AG09309 (cell line): Measurements from ENCODE around the gene FTCDNL1.

ENCODE experiments used
- DNase-seq: peaks from one replicate; pipeline ENCODE4 v3.0.0-alpha.2; 2010; ENCODE audit warnings: low read depth
- H3K4me3 ChIP-seq: 2 replicates; pipeline ENCODE4 v1.5.1; 2011; ENCODE audit warnings: mild to moderate bottlenecking, low read depth, low read length, moderate library complexity; ENCODE audit not compliant: control insufficient read depth
- TF ChIP-seq, protein P1 (sequence below): IDR thresholded peaks from 2 replicates; pipeline ENCODE4 v1.5.1; 2011; ENCODE audit warnings: mild to moderate bottlenecking, low read depth, low read length, inconsistent platforms; ENCODE audit not compliant: insufficient read depth, control insufficient read depth; ENCODE audit errors: missing control alignments

FTCDNL1 gene

DNA sequence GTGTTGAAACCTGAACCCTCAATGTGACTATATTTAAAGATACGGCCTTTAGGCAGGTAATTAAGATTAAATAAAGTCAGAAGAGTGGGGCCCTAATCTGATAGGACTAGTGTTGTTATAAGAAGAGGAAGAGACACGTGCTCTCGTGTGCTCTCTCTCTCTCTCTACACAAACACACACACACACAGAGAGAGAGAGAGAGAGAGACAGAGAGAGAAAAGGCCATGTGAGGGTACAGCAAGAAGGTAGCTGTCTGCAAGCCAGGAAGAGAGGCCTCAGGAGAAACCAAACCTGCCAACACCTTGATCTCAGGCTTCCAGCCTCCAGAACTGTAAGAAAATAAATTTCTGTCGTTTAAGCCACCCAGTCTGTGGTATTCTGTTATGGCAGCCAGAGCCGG, 106.7 kb downstream of the FTCDNL1 start:
- TF ChIP-seq, protein P1, sequence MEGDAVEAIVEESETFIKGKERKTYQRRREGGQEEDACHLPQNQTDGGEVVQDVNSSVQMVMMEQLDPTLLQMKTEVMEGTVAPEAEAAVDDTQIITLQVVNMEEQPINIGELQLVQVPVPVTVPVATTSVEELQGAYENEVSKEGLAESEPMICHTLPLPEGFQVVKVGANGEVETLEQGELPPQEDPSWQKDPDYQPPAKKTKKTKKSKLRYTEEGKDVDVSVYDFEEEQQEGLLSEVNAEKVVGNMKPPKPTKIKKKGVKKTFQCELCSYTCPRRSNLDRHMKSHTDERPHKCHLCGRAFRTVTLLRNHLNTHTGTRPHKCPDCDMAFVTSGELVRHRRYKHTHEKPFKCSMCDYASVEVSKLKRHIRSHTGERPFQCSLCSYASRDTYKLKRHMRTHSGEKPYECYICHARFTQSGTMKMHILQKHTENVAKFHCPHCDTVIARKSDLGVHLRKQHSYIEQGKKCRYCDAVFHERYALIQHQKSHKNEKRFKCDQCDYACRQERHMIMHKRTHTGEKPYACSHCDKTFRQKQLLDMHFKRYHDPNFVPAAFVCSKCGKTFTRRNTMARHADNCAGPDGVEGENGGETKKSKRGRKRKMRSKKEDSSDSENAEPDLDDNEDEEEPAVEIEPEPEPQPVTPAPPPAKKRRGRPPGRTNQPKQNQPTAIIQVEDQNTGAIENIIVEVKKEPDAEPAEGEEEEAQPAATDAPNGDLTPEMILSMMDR = no peak
- no peak for DNase-seq
- no peak overlapping the region for H3K4me3 ChIP-seq

DNA sequence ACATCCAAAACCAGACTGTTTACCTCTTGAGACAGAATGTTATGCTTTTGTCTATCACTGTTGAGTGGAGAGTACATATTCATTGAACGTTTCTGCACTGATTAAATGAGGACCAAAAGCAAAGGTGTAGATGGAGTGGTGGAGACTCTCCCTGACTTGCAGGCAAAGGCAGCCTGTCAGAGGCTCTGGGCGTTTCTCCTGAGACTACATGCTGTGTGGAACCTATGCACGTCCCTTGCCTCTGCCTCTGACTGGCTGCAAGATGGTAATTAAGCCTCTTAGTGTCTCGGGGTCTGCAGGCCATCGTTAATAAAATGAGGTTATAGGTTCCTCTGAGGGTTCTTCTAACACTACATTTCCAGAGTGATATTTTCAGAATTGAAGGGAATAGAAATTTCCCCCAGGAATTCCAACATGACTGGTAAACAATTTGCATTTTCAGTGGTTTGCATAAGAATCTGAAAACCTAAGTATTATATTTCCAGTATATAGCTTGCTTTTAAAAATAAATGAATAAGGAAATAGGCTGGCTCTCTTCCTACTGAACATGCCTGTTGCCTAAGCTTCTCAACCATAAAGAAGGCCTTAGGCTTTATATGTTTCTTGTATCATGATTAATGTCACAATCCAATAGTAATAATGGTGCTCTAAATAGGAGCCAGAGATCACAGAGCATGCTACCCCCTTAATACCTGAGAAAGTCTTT, 107.4 kb downstream of the FTCDNL1 start:
- no peak overlapping the region for H3K4me3 ChIP-seq
- DNase-seq = no peak
- TF ChIP-seq, protein P1 = no peak

DNA sequence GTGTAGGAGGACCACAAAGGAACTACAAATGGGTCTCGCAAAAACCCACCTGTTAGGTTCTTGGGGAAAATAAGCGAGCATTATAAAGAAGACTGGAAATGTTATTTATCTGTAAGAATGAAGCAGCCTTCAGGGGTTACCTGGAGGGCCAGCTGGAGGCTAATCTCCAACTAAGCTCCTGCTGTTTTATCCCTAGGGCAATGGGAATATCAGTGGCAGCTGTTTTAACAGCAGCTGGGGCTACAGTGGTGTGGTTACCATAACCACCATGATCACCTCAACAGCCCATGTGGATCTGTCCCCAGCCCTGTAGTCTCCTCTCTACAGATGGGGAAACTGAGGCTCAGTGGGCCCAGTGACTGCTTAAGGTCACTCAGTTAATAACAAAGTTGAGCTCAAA, 108.1 kb downstream of the FTCDNL1 start:
- H3K4me3 ChIP-seq = no peak overlapping the region
- no peak for DNase-seq
- TF ChIP-seq, protein P1 = no peak

DNA sequence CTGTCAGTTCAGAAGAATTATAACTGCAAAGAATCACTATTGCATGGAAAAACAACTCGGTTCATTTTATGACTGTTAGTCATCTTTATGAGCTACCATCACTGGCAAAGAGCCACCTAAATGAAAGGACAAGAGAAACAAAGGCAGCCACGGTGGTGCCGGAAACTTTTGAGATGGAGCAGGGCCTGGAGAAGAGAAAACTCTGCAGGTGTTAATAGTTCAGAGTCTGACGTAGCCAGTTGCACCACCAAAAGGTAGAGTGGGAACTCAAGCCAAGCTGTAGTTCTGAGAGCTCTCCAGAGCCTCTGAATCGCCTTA, 110.9 kb downstream of the FTCDNL1 start:
- no peak overlapping the region for H3K4me3 ChIP-seq
- TF ChIP-seq, protein P1 = no peak
- no peak for DNase-seq

DNA sequence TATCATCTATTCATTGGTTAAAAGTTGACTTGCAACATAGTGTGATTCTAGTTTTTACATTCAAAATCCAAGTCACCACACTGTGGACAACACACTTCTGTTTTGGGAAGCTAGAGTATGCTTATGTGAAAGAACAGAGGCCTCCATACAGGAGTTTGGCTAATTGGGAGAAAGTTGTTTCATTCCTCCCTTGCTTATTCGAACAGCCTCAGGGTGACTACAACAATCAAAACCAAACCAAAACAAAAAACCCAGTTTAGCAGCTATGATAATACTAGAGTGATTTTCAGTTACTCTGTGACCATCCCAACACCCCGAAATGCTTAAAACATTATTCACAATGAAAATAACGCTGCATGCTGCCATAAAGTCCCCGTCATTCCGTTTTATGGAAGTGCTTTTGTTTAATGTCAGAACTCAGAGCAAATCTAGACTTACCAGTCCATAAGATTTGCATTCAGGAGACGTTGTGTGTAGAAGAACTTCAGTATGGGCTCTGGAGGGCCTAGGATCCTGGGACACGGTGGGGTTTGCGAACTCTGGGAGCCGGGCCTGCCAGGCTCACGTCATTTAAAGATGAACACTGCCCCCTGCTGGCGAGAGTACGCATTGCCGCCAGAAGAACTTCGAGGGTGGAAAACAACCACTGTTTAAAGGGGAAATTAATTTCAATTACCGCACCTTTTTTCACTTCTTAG, 111.4 kb downstream of the FTCDNL1 start:
- TF ChIP-seq, protein P1 = peak; percentile 88
- DNase-seq = peak; percentile 27
- no peak overlapping the region for H3K4me3 ChIP-seq

DNA sequence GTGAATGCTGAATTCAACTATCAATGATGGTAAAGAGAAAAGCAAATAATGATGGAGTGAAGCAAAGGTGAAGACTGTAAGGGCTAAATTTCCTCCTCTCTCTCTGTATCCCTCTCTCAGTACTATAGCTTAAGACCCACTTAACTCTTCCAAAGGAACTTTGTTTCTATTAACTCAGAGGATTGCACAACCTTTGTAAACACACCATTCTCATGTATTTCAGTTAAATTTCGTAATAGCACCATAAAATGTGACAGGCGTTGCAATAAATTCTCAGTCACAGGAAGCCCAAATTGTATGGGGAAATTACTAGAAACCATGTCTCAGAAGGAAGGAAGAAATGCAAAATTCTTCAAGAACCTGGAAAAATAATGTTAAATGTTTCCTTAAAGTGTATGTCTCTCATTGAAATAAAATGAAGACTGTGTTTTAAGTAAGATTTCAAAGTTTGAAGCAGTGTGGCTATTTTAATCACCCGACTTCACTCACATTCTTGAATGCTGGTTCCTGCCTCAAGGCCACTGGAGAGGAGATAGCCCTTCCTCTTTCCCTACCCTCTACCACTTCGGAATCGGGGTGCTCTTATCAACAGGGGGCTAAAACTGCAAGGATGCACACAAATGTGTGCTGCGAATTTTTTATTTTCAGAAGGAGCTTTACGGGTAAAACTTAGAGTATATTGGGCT, 112.1 kb downstream of the FTCDNL1 start:
- DNase-seq = peak; percentile 83
- H3K4me3 ChIP-seq = no peak overlapping the region
- TF ChIP-seq, protein P1 = no peak
